Activated T-cell treated with anti-CD3 and anti-CD28 coated beads, Interleukin-2, amount 50 U/mL, for 24 hours (primary cell): Measurements from ENCODE around the gene METTL26.

Experiments used
- DNase-seq: peaks from one replicate; pipeline ENCODE4 v3.0.0-alpha.2; 2020
- H3K27ac Mint-ChIP-seq: 2 replicates; pipeline ENCODE4 v1.8.0; 2020; ENCODE audit warnings: mild to moderate bottlenecking, mixed read lengths
- H3K27me3 Mint-ChIP-seq: 2 replicates; pipeline ENCODE4 v1.8.0; 2020; ENCODE audit warnings: mixed read lengths
- H3K36me3 Mint-ChIP-seq: 2 replicates; pipeline ENCODE4 v1.8.0; 2020; ENCODE audit warnings: low read depth, mixed read lengths
- H3K4me1 Mint-ChIP-seq: 2 replicates; pipeline ENCODE4 v1.8.0; 2020; ENCODE audit warnings: low read depth, mixed read lengths
- H3K4me3 Mint-ChIP-seq: 2 replicates; pipeline ENCODE4 v1.8.0; 2020; ENCODE audit warnings: mild to moderate bottlenecking, moderate library complexity, mixed read lengths
- H3K9me3 Mint-ChIP-seq: 2 replicates; pipeline ENCODE4 v1.8.0; 2020; ENCODE audit warnings: mixed read lengths

METTL26 gene

GRCh38 chr16:586645-587590 lies 49.2 kb downstream of the METTL26 start:
- Mint-ChIP-seq H3K36me3 (peaks cover 20% of the 10 kb centered on the region), H3K27me3 (no peaks in the 10 kb centered on the region), H3K27ac (peak overlapping the region; percentile 98), H3K9me3 (no peaks in the 10 kb centered on the region), H3K4me1 (peaks cover 17% of the 10 kb centered on the region), H3K4me3 (peak overlapping the region; percentile 92)
- DNase-seq = no peak

- peaks cover 12% of the 10 kb centered on the region for H3K4me1 Mint-ChIP-seq
- H3K27me3 Mint-ChIP-seq = no peaks in the 10 kb centered on the region
- peaks cover 21% of the 10 kb centered on the region for H3K36me3 Mint-ChIP-seq
- DNase-seq = no peak
- H3K4me3 Mint-ChIP-seq = no peak overlapping the region
- H3K9me3 Mint-ChIP-seq = no peaks in the 10 kb centered on the region
- no peak overlapping the region for H3K27ac Mint-ChIP-seq
Observed at GRCh38 chr16:586047-586644, 50.0 kb downstream of the METTL26 start.

- H3K9me3 Mint-ChIP-seq = no peaks in the 10 kb centered on the region
- no peak overlapping the region for H3K27ac Mint-ChIP-seq
- no peak overlapping the region for H3K4me3 Mint-ChIP-seq
- peaks cover 6% of the 10 kb centered on the region for H3K4me1 Mint-ChIP-seq
- no peak for DNase-seq
- peaks cover 20% of the 10 kb centered on the region for H3K36me3 Mint-ChIP-seq
- H3K27me3 Mint-ChIP-seq = no peaks in the 10 kb centered on the region
Observed at GRCh38 chr16:585351-585750, 50.8 kb downstream of the METTL26 start.
